Dedifferentiated amniotic fluid mesenchymal stem cell (primary cell): ENCODE data around the gene STX18.

Experiments
- DNase-seq: peaks from one replicate; pipeline ENCODE4 v3.0.0-alpha.2; 2016; ENCODE audit errors: extremely low spot score

Gene STX18

DNA sequence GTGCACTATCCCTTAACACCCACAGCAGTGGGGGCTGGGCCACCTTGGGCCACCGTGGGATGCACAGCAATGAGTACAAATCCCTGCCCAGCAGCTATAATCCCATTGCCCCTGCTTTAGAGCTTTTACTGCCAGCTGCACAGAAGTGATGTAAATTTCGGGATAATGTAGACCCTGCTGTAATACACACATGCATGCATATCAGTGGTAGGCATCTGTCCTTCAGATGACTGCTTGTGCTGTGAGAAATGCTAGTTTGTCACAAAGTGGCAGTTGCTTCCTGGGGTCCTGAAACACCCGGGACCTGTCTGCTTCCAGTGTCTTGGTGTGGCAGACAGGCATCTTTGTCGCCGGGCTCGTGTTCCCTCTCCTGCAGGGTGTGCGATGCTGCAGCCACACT lies 140.8 kb downstream of the STX18 start:
- DNase-seq: no peak

DNA sequence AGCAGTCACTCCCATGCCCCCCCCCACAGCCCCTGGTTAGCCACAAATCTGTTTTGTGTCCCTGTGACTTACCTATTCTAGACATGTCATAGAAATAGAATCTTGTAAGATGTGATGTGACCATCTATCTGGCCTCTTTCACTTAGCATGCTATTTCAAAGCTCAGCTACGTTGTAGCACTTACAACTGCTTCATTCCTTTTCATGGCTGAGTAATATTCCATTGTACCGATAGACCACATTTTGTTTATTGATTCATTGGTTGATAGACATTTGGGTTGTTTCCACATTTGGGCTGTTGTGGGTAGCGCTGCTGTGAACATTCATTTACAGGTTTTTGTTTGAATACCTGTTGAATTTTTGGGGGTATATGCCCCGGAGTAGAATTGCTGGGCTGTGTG lies 143.4 kb downstream of the STX18 start:
- no peak for DNase-seq

DNA sequence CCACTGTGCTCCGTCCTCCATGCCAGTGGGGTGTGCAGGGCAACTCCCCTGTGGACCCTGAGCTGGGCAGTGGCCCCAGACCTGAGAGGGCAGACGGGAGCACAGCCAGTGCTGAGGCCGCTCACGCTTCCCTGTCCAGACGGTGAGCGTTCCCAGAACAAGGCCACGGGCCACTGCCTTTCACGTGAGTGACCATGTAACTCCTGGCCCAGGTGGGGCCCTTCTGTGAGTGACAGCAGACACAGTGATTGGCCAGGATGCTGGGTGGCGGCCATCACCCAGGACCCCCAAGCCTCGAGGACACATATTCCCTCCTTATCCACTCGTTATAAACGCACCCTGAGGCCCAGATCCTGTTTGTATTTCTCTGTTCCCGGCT lies 144.4 kb downstream of the STX18 start:
- DNase-seq: no peak

GRCh38 chr4:4396628-4397440 lies 145.0 kb downstream of the STX18 start:
- no peak for DNase-seq

DNA sequence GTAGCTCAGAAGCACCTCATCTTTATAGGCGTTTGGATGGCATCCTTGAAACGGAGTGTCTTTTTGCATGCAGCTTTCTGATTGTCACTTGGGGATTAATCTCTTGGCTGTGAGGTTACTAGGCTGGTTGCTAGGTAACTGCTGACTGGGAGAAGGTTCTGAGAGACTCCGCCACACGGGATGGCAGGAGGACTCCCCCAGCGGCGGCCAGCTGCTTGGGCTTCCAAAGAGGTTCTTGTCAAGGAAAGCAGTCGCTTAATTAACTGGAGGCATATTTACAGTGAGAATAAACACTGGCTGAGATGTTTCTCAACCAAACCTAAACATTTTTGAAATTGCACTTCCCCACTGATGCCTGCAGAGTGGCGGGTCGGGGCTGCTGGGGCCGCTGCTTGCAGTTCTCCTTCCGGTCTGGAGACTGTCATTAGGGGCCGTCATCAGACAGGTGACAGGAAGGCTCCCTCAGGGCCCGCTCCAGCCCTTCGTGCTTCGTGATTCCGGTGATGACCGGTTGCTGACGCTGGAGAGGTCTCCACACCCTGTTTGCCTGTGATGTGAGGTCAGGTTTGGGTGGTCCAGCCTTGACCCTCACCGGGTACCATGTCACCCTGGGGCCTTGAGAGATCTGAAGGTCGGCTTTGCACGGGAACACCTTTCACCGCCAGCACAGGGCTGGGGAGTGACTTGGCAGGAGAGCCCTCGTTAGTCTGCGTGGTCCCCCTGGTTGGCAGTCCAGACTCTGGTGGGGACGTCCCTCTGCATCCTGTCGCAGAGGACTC lies 145.8 kb downstream of the STX18 start:
- no peak for DNase-seq

GRCh38 chr4:4395371-4395770 lies 146.5 kb downstream of the STX18 start:
- DNase-seq: no peak

- no peak for DNase-seq
These were observed 147.2 kb downstream of the STX18 start for GRCh38 chr4:4394644-4395043.

- DNase-seq: no peak
These were observed 149.2 kb downstream of the STX18 start for GRCh38 chr4:4392501-4393183.

DNA sequence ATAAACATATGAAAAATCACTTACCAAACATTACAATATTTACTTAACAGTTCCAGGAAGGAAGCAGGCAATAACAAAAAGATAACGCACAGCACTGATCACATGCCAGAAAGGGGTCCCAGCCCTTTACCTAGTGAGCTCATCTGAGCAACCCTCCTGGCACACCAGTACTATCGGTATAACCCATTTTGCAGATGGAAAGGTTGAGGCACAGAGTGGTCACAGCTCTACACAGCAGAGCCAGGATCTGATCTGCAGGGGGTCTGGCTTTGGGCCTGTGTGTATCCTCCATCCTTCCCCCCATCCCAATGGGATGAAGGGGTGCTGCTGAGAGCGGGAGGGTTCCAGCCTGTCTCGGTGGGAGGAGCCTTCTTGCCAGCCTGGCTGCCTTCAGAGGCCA lies 150.0 kb downstream of the STX18 start:
- no peak for DNase-seq

- no peak for DNase-seq
These were observed 151.2 kb downstream of the STX18 start for GRCh38 chr4:4390515-4391240.

GRCh38 chr4:4390046-4390445 lies 151.8 kb downstream of the STX18 start:
- DNase-seq: no peak

GRCh38 chr4:4388836-4389575 lies 152.8 kb downstream of the STX18 start:
- no peak for DNase-seq

DNA sequence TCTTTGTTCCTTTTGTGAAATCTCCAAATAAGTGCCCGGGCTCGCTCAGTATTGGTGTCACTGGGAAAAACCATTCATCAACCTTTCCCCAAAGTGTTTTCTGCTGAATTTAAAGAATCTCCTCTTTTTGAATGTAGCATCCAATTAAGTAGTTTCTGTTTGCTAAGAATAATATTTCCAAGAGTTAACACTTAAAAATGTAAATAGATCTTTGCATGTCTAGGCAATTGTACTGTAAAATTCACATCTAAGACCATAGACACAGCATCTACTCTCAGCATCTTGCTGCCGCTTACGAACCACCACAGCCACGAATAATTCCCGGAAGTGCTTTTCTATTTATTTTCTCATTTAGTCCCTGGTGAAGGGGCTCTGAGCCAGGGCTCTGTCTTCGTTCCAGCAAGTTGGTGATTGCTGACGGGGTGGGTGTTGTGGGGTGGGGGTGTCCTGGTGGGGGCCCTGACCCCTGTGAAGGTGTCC lies 153.5 kb downstream of the STX18 start:
- DNase-seq: no peak

DNA sequence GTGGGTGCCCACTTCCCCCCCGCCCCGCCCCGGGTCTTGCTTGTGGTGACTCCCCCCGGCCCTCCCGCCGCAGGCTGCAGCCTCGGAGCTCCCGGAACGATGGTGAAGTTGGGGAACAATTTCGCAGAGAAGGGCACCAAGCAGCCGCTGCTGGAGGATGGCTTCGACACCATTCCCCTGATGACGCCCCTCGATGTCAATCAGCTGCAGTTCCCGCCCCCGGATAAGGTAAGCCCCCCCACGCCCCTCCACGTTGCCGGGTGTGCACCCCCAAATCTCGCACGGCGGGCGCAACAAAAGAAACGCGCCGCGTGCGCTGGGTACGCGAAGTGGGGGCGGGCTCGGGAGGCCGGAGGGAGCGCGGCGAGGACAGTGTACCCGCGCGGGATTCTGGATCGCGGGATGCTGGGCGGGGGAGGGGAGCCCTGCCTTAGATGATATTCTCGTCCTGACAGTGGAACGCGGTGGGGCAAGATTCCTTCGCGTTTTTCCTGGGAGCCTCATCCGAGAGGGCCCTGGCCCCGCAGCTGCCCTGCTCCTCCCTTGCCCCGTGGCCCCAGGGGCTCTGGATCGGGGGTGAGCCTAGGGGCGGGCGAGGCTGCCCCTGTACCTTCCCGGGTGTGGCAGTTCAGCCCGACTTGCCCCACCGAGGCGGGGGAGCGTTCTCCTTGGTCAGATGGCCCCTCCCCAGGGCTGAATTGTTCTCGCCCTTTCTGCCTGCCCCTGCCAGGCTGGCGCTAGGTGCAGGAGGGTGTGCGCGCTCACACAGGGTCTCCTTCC lies 154.1 kb downstream of the STX18 start:
- no peak for DNase-seq

- no peak for DNase-seq
These were observed 155.0 kb downstream of the STX18 start, which contains the start of gene NSG1 for GRCh38 chr4:4386736-4387392. NSG1 (plus strand) TSS chr4:4387102; CDS start chr4:4387630, 528 bp downstream.

GRCh38 chr4:4386296-4386735 lies 155.5 kb downstream of the STX18 start:
- no peak for DNase-seq

DNA sequence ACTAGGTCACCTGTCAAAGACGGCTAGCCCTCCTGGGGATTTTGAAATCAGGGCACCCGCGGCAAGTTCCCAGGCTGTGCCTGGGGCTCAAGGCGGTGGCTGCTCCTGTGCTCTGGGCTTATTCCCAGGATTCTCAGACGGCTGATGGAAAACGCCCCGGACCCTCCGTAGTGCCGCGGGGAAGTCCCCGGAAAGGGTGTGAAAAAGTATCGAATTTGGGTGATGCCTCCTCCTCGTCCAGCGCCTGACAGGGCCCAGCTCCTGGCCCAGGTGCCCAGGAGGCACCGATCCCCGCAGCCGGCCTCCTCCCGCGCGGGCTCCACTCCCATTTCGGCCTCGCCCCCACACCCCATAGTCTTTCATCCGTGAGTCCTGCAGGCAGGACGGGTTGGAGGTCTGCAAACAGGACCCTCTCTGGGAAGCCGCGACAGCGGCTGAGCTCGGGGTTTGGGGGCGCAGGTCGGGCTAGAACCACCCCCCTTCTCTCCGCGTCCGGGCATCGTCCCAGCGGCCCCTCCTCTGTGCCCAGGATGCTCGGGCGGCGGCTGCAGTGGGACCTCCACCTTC lies 156.0 kb downstream of the STX18 start:
- no peak for DNase-seq

DNA sequence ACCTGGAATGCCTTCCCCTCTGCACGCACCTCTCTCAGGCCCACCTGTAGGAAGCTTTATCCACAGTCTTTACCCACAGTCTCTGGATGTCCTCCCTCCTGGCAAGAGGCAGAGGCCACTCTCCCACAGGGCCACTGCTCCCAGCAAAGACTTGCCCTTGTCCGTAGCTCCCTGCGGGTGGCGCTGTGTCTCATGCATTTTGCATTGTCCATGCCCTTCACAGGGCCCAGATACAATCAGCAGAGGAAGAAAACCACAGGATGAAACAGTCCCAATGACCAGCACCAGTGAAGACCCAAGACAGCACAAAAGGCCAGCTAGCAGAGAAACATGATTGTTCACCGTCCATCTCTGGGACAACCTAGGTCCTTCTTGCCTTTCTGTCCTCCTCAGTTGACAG lies 157.0 kb downstream of the STX18 start:
- DNase-seq: no peak

- no peak for DNase-seq
These were observed 158.8 kb downstream of the STX18 start for GRCh38 chr4:4383085-4383484.
